Fibroblast of skin of right biceps (primary cell): ENCODE data around the gene C10orf90.
A peak's percentile ranks its signal among the peaks of the same experiment; 100 is the strongest.

Source experiments
- DNase-seq: peaks from one replicate; pipeline ENCODE4 v3.0.0-alpha.2; 2013

The C10orf90 gene

DNA sequence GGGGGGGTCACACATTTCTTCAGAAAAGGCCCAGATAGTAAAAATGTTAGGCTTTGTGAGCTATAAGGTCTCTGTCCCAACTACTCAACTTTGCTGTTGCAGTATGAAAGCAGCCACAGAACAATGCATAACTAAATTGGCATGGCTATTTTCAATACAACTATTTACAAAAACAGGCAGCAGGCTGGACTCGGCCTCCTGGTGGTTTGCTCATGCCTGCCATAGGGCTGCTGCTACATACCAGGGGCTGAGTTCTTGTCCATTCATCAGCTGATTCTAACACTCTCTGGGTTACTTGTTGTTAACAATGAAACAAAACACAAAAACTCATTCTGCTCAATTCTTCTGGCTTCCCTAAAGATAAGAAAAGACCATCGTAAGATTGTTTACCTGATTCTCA lies 172.8 kb downstream of the C10orf90 start:
- DNase-seq, result no peak

- DNase-seq, result no peak
These were observed 173.5 kb downstream of the C10orf90 start for GRCh38 chr10:126496771-126497545.

DNA sequence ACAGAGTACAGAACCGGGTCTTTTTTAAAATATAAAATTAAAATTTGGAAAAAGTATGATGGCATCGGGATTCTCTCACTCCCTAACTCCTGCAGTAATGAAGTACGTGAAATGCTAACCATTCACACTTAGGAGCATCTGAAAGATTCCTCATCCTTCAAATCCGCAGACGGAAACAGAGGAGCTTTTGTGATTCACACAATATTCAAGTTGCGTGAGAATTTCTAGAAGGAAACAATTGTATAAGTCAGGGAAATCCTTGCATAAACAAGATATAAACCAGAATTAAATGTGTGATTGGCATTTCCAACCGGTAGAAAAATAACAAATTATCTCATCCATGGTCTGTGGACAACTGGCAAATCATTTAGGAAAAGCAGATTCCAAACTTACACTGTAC lies 179.0 kb downstream of the C10orf90 start:
- DNase-seq, result no peak

- DNase-seq, result peak; percentile 38
These were observed 189.3 kb downstream of the C10orf90 start for GRCh38 chr10:126481181-126481580.

DNA sequence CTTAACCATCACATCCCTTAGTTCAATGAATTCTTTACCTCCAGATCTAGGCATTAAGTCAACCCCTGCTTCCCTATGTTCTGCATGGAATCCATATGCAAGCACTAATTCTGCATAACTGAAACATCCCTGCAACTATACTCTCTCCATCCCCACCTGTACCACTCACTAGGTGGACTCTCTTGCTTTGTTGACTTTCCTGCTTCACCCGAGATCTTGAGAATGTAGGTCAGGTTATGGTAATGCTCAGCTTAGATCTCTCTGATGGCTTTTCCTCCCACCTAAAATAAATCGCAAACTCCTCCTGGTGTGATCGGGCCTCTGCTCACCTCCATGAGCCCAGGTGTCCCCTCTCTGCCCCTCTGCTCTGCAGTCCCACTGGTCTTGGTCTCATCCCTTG lies 189.8 kb downstream of the C10orf90 start:
- DNase-seq, result no peak

- no peak for DNase-seq
These were observed 191.1 kb downstream of the C10orf90 start for GRCh38 chr10:126479280-126479895.

DNA sequence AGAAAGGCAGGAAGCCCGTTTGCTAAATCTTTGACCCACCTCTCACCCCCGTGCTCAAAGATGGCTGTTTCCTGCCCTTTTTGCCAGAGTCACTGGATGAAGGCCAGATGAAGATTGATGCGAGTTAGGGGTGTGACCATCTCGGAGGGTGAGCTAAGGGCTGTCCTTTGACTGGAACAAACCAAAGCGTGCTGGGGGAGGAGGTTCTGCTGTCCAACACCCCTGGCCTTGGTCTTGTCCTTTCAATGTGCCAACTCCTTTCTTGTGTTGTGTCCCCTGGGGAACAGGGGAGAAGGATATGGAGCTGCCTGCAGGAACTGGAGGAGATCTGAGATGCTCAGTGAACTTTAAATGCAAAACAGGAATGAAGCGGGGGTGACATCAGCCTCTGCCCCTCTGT lies 191.9 kb downstream of the C10orf90 start:
- no peak for DNase-seq

GRCh38 chr10:126476246-126476645 lies 194.2 kb downstream of the C10orf90 start:
- peak; percentile 71 for DNase-seq

- DNase-seq, result peak; percentile 43
These were observed 195.3 kb downstream of the C10orf90 start for GRCh38 chr10:126475074-126475691.

GRCh38 chr10:126474031-126474430 lies 196.5 kb downstream of the C10orf90 start:
- DNase-seq, result no peak

- DNase-seq, result no peak
These were observed 199.5 kb downstream of the C10orf90 start for GRCh38 chr10:126470991-126471390.

- DNase-seq, result no peak
These were observed 200.8 kb downstream of the C10orf90 start for GRCh38 chr10:126469692-126470091.

GRCh38 chr10:126468876-126469643 lies 201.4 kb downstream of the C10orf90 start:
- peak; percentile 66 for DNase-seq

DNA sequence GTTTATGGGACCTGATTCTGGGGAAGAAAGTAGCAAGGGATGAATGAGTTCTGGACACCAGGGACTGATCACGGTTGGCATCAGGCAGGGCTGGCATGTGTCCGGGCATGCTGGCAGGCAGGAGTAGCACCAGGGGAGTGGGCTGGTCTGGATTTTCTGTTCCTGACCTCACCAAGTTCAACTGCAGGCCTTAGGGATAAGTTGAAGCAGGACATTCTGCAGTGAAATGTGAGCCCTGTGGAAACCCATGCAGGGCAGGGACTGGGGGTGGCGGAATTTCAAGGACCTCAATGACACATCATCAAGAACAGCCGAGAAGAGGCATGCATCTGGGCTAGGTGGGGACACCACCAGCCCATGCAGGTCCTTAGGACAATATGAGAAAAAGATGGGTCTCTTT lies 202.0 kb downstream of the C10orf90 start:
- DNase-seq, result no peak

GRCh38 chr10:126465771-126466170 lies 204.7 kb downstream of the C10orf90 start:
- no peak for DNase-seq

DNA sequence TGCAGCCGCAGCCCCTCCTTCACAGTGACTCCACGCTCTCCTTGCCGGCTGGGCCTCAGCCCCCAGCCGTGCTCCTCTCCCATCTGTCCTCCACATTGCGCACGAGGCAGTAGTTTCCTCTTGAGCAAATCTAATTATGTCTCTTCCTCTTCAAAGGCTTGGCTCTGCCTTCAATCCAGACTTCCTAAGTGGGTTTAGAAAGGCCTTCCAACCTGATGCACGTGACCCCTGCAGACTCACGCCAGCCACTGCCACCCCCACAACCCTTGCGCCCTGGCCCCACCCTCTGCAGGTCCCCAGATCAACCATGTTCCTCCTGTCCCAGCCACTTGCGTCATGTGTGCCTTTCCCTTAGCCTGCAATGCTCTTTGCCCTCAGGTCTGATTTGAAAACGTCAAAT lies 207.2 kb downstream of the C10orf90 start:
- no peak for DNase-seq

DNA sequence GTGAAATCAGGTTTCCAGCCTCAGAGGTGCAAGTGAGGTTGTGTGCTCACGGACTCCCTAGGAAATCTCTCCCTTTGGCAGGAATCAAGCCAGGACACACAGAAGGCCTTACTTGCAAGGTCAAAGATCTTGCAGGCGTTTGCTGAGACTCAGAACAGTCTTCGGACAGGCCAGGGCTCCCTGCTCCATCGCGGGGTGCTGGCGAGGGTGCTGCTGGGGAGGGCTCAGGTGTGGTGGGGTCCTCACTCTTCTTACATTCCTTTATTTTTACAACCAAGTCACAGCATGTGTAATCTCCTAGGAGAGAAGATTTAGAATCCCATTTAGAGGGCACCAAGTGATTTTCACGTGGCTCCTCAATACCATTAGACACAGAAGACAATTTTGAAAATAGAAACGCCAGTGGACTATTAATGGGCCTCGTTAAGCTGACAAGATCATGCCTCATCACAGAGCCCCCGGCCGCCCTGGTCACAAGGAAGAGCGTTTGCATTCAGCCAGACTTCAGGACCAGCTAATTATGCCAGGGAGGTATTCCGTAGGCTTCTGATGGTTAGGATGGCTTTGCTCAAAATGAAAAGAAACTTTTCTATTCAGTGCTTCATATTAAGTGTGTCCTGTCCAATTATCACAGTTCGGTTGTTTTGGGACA lies 209.1 kb downstream of the C10orf90 start:
- DNase-seq, result no peak

- peak; percentile 97 for DNase-seq
These were observed 210.5 kb downstream of the C10orf90 start for GRCh38 chr10:126459878-126460481.

DNA sequence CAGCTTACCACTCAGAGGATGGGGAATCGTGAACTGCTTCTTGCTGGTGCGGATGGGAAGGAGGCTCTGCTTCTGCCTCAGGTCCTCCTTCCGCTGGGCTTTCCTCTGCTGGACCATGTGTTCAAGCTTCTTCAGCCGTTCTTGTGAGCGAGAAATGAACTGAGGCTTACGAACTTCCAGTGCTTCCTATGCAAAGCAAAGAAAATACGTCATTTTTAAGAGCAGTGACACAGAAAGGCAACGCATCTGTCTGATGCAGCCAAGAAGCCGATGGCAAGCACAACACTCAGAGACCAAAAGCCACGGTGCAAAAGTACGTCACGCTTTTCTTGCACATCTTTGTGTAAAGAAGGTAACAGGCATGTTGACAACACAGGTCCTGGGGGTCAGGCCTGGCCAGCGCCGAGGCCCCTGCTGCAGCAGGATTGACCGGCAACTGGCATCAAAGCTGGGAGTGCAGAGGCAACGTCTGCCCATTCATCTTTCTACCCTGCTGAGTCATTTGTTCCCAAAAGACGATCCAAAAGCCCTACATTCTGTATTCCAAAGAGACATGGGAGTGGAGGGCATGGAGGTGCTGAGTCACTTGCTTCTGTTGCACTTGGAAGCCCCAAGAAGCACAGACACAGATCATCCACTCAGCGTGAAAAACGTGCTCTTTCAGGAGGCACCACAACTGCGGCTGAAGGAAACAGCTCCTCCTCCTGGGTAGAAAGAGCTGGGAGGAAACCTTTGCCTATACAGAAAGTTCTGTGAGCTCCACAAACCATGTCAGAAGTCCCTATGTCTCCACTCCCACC lies 211.3 kb downstream of the C10orf90 start:
- DNase-seq, result peak; percentile 86

DNA sequence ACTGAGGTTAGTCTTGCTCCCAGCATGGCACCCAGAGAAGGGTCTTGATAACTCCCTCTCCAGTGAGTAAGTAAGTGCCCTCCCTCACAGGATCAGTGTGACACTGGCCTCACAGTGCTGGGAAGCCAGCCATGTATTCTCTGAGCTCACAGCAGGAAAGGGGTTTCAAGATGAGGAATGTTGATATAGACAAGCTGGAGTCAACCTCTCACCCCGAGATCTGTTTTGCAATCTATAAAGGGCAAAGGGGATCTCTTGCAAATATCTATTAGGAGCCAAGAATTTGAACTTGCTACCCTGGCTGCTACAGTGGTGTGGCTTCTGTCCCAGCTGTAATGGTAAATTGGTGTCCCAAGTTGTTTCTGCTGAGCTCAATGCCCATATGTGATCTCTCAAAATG lies 212.0 kb downstream of the C10orf90 start:
- DNase-seq, result peak; percentile 75

GRCh38 chr10:126456632-126457031 lies 213.9 kb downstream of the C10orf90 start:
- no peak for DNase-seq
